SU-DHL-6 (cell line): ENCODE measurements around the gene RHOA.

ENCODE experiments used
- H2AFZ ChIP-seq: fragments of 200-600 bp; sonication (generic); 2 replicates; pipeline ENCODE4 v1.6.1; 2014; ENCODE audit warnings: low read depth, mild to moderate bottlenecking, moderate library complexity, mixed read lengths, antibody characterized with exemption, low read length; ENCODE audit not compliant: severe bottlenecking
- H3F3A ChIP-seq: fragments of 200-600 bp; shearing (Covaris generic); 2 replicates; pipeline ENCODE4 v1.6.0; 2016; ENCODE audit warnings: antibody characterized with exemption, mild to moderate bottlenecking; ENCODE audit not compliant: insufficient read depth
- H3K27ac ChIP-seq: fragments of 200-600 bp; sonication (generic); 2 replicates; pipeline ENCODE4 v1.5.1; 2016; ENCODE audit warnings: low read depth, mild to moderate bottlenecking, low read length, moderate library complexity, mixed read lengths
- H3K27me3 ChIP-seq: fragments of 200-600 bp; sonication (generic), shearing (Covaris generic); 2 replicates; pipeline ENCODE4 v1.6.0; 2014; ENCODE audit warnings: mild to moderate bottlenecking, low read length
- H3K36me3 ChIP-seq: fragments of 200-600 bp; sonication (generic); 2 replicates; pipeline ENCODE4 v1.6.1; 2014; ENCODE audit warnings: mild to moderate bottlenecking, low read length, mixed read lengths
- H3K4me2 ChIP-seq: fragments of 300-600, 200-600 bp; shearing (Covaris generic), sonication (generic); 2 replicates; pipeline ENCODE4 v1.6.0; 2014; ENCODE audit warnings: low read length, low read depth, mild to moderate bottlenecking; ENCODE audit not compliant: poor library complexity, severe bottlenecking
- H3K4me3 ChIP-seq: fragments of 200-600 bp; sonication (generic); 2 replicates; pipeline ENCODE4 v1.5.1; 2014; ENCODE audit warnings: antibody characterized with exemption, low read length, mild to moderate bottlenecking, mixed read lengths; ENCODE audit not compliant: insufficient read depth, poor library complexity, severe bottlenecking
- H3K79me2 ChIP-seq: fragments of 200-600 bp; sonication (generic); 2 replicates; pipeline ENCODE4 v1.6.1; 2014; ENCODE audit warnings: mild to moderate bottlenecking, low read length, moderate library complexity; ENCODE audit not compliant: insufficient read depth
- H3K9ac ChIP-seq: fragments of 200-600 bp; sonication (generic); 2 replicates; pipeline ENCODE4 v1.7.0; 2014; ENCODE audit warnings: mild to moderate bottlenecking, low read length
- H3K9me2 ChIP-seq: fragments of 200-600 bp; sonication (generic); replicated peaks from 2 replicates; pipeline ENCODE4 v1.6.1; 2014; ENCODE audit warnings: low read length; ENCODE audit not compliant: insufficient read depth
- H3K9me3 ChIP-seq: fragments of 200-600 bp; sonication (generic); 2 replicates; pipeline ENCODE4 v1.6.1; 2014; ENCODE audit warnings: low read length, mixed read lengths; ENCODE audit not compliant: insufficient read depth
- H4K20me1 ChIP-seq: fragments of 200-600 bp; sonication (generic); 2 replicates; pipeline ENCODE4 v1.6.1; 2014; ENCODE audit warnings: low read depth, mild to moderate bottlenecking, antibody characterized with exemption, low read length, moderate library complexity, mixed read lengths
- CTCF ChIP-seq: fragments of 200-600 bp; sonication (generic); IDR thresholded peaks from one replicate; pipeline ENCODE4 v1.5.1; 2017; ENCODE audit warnings: antibody characterized with exemption, mild to moderate bottlenecking, low read length, moderate library complexity; ENCODE audit not compliant: insufficient read depth, poor library complexity, severe bottlenecking
- EZH2phosphoT487 ChIP-seq: fragments of 200-600 bp; sonication (generic), shearing (Covaris generic); conservative IDR thresholded peaks from 2 replicates; pipeline ENCODE4 v1.6.1; 2018; ENCODE audit warnings: mild to moderate bottlenecking, antibody characterized with exemption, low read length, moderate library complexity, mixed read lengths

RHOA gene

GRCh38 chr3:49422379-49423248, 10.8 kb upstream of the RHOA start, which contains the start of gene AMT:
TSS of gene AMT (minus strand) at chr3:49422473. CDS start at chr3:49422450, 23 bp downstream.
- 0 out of 2 replicates have a peak, but pooled peaks cover 3% of the 10 kb centered on the region for H3F3A ChIP-seq
- no peaks in the 10 kb centered on the region for H3K9me3 ChIP-seq
- H3K27ac ChIP-seq = no peak within 1 kb of the TSS
- H3K27me3 ChIP-seq = no peaks in the 10 kb centered on the region
- TF ChIP-seq CTCF (no peak), EZH2phosphoT487 (no peak)
- H3K9me2 ChIP-seq = no peaks in the 10 kb centered on the region
- no peak within 1 kb of the TSS for H3K4me3 ChIP-seq
- H4K20me1 ChIP-seq = no peaks in the 10 kb centered on the region
- H2AFZ ChIP-seq = no peak within 1 kb of the TSS
- no peak within 1 kb of the TSS for H3K4me2 ChIP-seq
- H3K36me3 ChIP-seq = no peaks in the 10 kb centered on the region
- H3K9ac ChIP-seq = no peak within 1 kb of the TSS
- no peaks in the 10 kb centered on the region for H3K79me2 ChIP-seq

GRCh38 chr3:49421890-49422378, 10.2 kb upstream of the RHOA start:
- Histone ChIP-seq H3K27ac (no peak overlapping the region), H3K9ac (no peak overlapping the region), H3K79me2 (no peaks in the 10 kb centered on the region), H3K27me3 (no peaks in the 10 kb centered on the region), H3K36me3 (no peaks in the 10 kb centered on the region), H3K4me3 (no peak overlapping the region), H3K9me3 (no peaks in the 10 kb centered on the region), H2AFZ (no peak overlapping the region), H3K9me2 (no peaks in the 10 kb centered on the region), H3K4me2 (no peak overlapping the region), H4K20me1 (no peaks in the 10 kb centered on the region), H3F3A (0 out of 2 replicates have a peak, but pooled peaks cover 3% of the 10 kb centered on the region)
- TF ChIP-seq EZH2phosphoT487 = no peak
- TF ChIP-seq CTCF = no peak

GRCh38 chr3:49417516-49418120, 5.8 kb upstream of the RHOA start:
- Histone ChIP-seq H4K20me1 (no peaks in the 10 kb centered on the region), H3K79me2 (peaks cover 11% of the 10 kb centered on the region), H3K9me2 (no peaks in the 10 kb centered on the region), H3K36me3 (no peaks in the 10 kb centered on the region), H3K4me3 (no peak overlapping the region), H3K4me2 (no peak overlapping the region), H3F3A (peaks cover 6% of the 10 kb centered on the region; the same call in 1 of the 2 replicates), H3K9me3 (no peaks in the 10 kb centered on the region), H3K27me3 (no peaks in the 10 kb centered on the region), H3K9ac (no peak overlapping the region), H3K27ac (no peak overlapping the region), H2AFZ (no peak overlapping the region)
- TF ChIP-seq EZH2phosphoT487 = no peak
- no peak for TF ChIP-seq CTCF
